Smooth muscle cell (in vitro differentiated cells): ENCODE data around the gene KRTAP5-3. TPM values are rescaled to one million over a fixed set of nuclear protein-coding genes. Genes with fewer than 3 reads are reported as not detected.

Source experiments
- DNase-seq: peaks from one replicate; lab custom pipeline; 2025; ENCODE audit not compliant: unreplicated experiment; lab: John Stamatoyannopoulos, UW
- H2AFZ ChIP-seq: fragments of 200-600 bp; sonication (generic); 2 replicates; pipeline ENCODE4 v1.6.0; 2016; ENCODE audit warnings: antibody characterized with exemption, low read depth, mild to moderate bottlenecking
- H3F3A ChIP-seq: fragments of 200-600 bp; sonication (generic); 2 replicates; pipeline ENCODE4 v1.6.0; 2017; ENCODE audit warnings: antibody characterized with exemption, low read depth
- H3K27ac ChIP-seq: fragments of 200-600 bp; sonication (generic); 2 replicates; pipeline ENCODE4 v1.5.1; 2016; ENCODE audit warnings: low read depth, mild to moderate bottlenecking
- H3K27me3 ChIP-seq: fragments of 200-600 bp; sonication (generic); 2 replicates; pipeline ENCODE4 v1.6.1; 2016; ENCODE audit warnings: low read depth, mild to moderate bottlenecking
- H3K36me3 ChIP-seq: fragments of 200-600 bp; sonication (generic); 2 replicates; pipeline ENCODE4 v1.5.1; 2016; ENCODE audit warnings: low read depth
- H3K4me1 ChIP-seq: fragments of 200-600 bp; sonication (generic); 2 replicates; pipeline ENCODE4 v1.5.1; 2016; ENCODE audit warnings: low read depth
- H3K4me2 ChIP-seq: fragments of 200-600 bp; sonication (generic); 2 replicates; pipeline ENCODE4 v1.6.0; 2016; ENCODE audit warnings: mild to moderate bottlenecking
- H3K4me3 ChIP-seq: fragments of 200-600 bp; sonication (generic); 2 replicates; pipeline ENCODE4 v1.5.1; 2016; ENCODE audit warnings: mild to moderate bottlenecking
- H3K79me2 ChIP-seq: fragments of 200-600 bp; sonication (generic); 2 replicates; pipeline ENCODE4 v1.6.0; 2016; ENCODE audit warnings: low read depth, mild to moderate bottlenecking
- H3K9ac ChIP-seq: fragments of 200-600 bp; sonication (generic); 2 replicates; pipeline ENCODE4 v1.6.0; 2016; ENCODE audit warnings: low read depth
- H3K9me3 ChIP-seq: fragments of 200-600 bp; sonication (generic); replicated peaks from 2 replicates; pipeline ENCODE4 v1.5.1; 2016; ENCODE audit warnings: low read depth
- H4K20me1 ChIP-seq: fragments of 200-600 bp; sonication (generic); 2 replicates; pipeline ENCODE4 v1.6.0; 2016; ENCODE audit warnings: low read depth
- CTCF ChIP-seq: fragments of 200-600 bp; sonication (generic); IDR thresholded peaks from 2 replicates; pipeline ENCODE4 v1.5.1; 2017; ENCODE audit warnings: borderline replicate concordance, mild to moderate bottlenecking, antibody characterized with exemption; ENCODE audit not compliant: insufficient read depth, poor library complexity, severe bottlenecking
- WGBS: methylation state at CpG from one replicate; pipeline ENCODE4 v1.1.7; 2016; ENCODE audit warnings: low lambda C conversion rate; 5-methylcytosine and 5-hydroxymethylcytosine counted together
- polyA plus RNA-seq: library from polyadenylated mRNA; unstranded; fragments of >200 nt; fragmentation: Nextera tagmentation; extraction: Ambion mirVana; gene quantifications from 2 replicates; pipeline ENCODE4 v1.2.1, GENCODE V29; 2016
- total RNA-seq: library from RNA; depleted of rRNA; stranded (reverse); fragments of >200 nt; gene quantifications from 2 replicates; pipeline ENCODE4 v1.2.3, GENCODE V29; 2014

KRTAP5-3 gene
- total and polyA plus RNA-seq, 2 experiments from 2014 or later, result not detected

- H3K79me2 ChIP-seq, result no peaks in the 10 kb centered on the region
- no peak overlapping the region for H2AFZ ChIP-seq
- no peak overlapping the region for H3K4me3 ChIP-seq
- H3K4me1 ChIP-seq, result peaks cover 10% of the 10 kb centered on the region
- peaks cover 7% of the 10 kb centered on the region for H3F3A ChIP-seq
- no peaks in the 10 kb centered on the region for H3K27me3 ChIP-seq
- H3K4me2 ChIP-seq, result peak overlapping the region; percentile 36
- WGBS, result 73% methylated on average over 26 of the region's 26 CpGs
- peak overlapping the region; percentile 61 for H3K27ac ChIP-seq
- no peak for DNase-seq
- H3K9me3 ChIP-seq, result no peaks in the 10 kb centered on the region
- H4K20me1 ChIP-seq, result no peaks in the 10 kb centered on the region
- no peaks in the 10 kb centered on the region for H3K36me3 ChIP-seq
- H3K9ac ChIP-seq, result no peak overlapping the region
- TF ChIP-seq CTCF, result no peak
Observed at GRCh38 chr11:1655168-1656060, 47.2 kb upstream of the KRTAP5-3 start.

DNA sequence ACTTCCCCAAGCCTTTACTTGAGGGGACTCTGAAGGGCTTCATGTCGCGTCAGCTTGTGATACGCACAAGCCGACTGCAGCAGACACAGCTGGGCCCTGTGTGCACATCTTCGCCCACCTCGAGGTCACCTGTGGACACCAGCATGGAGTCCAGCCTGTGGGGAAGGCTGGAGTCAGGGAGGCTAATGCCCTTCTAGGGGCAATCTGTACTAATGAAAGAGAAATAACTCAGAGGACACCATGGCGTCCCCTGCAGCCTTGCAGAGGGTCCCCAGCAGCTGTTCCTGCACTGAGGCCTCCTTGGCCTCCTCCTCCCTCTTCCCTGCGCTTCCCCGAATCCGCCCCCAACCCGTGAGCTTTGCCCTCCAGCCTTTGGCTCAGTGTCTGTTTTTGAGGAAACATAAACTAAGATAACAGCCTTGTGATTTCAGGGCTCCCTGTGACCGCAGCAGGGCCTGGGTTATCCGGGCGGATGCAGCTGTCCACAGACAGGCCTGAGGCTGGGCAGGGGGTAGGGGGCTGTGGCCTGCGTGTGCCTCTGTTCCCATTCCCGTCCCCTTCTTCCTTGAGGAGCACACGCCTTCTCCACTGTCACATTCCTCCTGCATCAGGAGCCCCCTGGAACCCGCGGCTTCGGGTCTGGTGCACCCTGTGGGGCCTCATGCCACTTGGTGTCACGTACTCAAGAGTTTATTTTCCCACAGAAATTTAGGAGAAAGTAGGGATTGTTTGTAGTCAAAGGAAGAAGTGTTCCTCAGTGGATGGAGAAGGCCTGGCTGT is 46.3 kb upstream of the KRTAP5-3 start:
- Histone ChIP-seq H3K27ac (peak overlapping the region; percentile 61), H3K4me2 (peak overlapping the region; percentile 59)
- WGBS, result 39% methylated on average over 21 of the region's 21 CpGs

GRCh38 chr11:1653541-1654387 is 45.5 kb upstream of the KRTAP5-3 start:
- Histone ChIP-seq H2AFZ (no peak overlapping the region), H3K4me2 (peak overlapping the region; percentile 62), H3K4me3 (no peak overlapping the region), H3F3A (peaks cover 7% of the 10 kb centered on the region), H3K9ac (no peak overlapping the region), H3K79me2 (no peaks in the 10 kb centered on the region), H3K4me1 (peaks cover 10% of the 10 kb centered on the region), H3K36me3 (no peaks in the 10 kb centered on the region), H3K27me3 (no peaks in the 10 kb centered on the region), H3K27ac (peak overlapping the region; percentile 61), H3K9me3 (no peaks in the 10 kb centered on the region), H4K20me1 (no peaks in the 10 kb centered on the region)
- WGBS, result 81% methylated on average over 14 of the region's 14 CpGs
- DNase-seq, result no peak
- no peak for TF ChIP-seq CTCF

More for the DNA sequence above, 46.3 kb upstream of the KRTAP5-3 start:
- peaks cover 7% of the 10 kb centered on the region for H3F3A ChIP-seq
- no peak overlapping the region for H3K9ac ChIP-seq
- H3K36me3 ChIP-seq, result no peaks in the 10 kb centered on the region
- H2AFZ ChIP-seq, result no peak overlapping the region
- H3K4me3 ChIP-seq, result no peak overlapping the region
- TF ChIP-seq CTCF, result no peak
- no peaks in the 10 kb centered on the region for H3K79me2 ChIP-seq
- no peak for DNase-seq
- H4K20me1 ChIP-seq, result no peaks in the 10 kb centered on the region
- no peaks in the 10 kb centered on the region for H3K9me3 ChIP-seq
- peaks cover 10% of the 10 kb centered on the region for H3K4me1 ChIP-seq
- no peaks in the 10 kb centered on the region for H3K27me3 ChIP-seq
